ENCODE data around the gene BRSK2.

GRCh38 chr11:1488575-1489180 is 98.9 kb downstream of the BRSK2 start:
- TF ChIP-seq POLR2A (IDR thresholded peaks at IDR 0.05), result no peak
- TF ChIP-seq CTCF (IDR thresholded peaks at IDR 0.05), result no peak
